Testis (tissue), 2 donors: Measurements from ENCODE around the gene SH3PXD2B.

Source experiments
- POLR2A ChIP-seq: fragments of 450-650 bp; IDR thresholded peaks from one replicate; pipeline ENCODE4 v1.6.1; 2017; ENCODE audit warnings: antibody characterized with exemption, mild to moderate bottlenecking, moderate library complexity
- TF ChIP-seq, protein P1 (sequence below), 3 experiments: fragments of 450-650 bp in 2 of 3; fragments of 200-600 bp in 1 of 3; sonication (generic) in 1 of 3; IDR thresholded peaks; one replicate each; pipeline ENCODE4 v1.5.1; 2016 to 2019; ENCODE audit warnings: antibody characterized with exemption in 3 of 3, mild to moderate bottlenecking in 2 of 3, moderate library complexity in 1 of 3

DNA sequence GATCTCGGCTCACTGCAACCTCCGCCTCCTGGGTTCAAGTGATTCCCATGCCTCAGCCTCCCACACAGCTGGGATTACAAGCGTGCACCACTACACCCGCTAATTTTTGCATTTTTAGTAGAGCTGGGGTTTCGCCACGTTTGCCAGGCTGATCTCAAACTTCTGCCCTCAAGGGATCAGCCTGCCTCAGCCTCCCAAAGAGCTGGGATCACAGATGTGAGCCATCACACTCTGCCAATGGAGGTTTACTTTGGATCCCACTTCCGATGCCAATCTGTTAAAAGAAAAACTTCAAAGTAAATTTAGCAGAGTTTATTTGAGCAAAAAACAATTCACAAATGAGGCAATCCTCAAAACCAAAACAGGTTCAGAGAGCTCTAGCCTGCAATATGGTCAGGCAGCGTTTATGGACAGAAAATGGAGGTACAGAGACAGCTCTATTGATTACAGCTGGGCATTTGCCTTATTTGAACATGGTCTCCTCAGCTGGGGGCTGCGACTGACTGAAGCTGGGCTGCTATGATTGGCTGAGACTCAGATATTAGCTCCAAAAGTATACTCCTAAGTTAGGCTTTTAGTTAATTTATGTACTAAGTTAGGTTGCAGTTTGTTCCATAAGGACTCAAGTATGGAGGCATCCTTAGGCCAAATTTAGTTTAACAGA, 152.1 kb downstream of the SH3PXD2B start:
- TF ChIP-seq, protein P1, sequence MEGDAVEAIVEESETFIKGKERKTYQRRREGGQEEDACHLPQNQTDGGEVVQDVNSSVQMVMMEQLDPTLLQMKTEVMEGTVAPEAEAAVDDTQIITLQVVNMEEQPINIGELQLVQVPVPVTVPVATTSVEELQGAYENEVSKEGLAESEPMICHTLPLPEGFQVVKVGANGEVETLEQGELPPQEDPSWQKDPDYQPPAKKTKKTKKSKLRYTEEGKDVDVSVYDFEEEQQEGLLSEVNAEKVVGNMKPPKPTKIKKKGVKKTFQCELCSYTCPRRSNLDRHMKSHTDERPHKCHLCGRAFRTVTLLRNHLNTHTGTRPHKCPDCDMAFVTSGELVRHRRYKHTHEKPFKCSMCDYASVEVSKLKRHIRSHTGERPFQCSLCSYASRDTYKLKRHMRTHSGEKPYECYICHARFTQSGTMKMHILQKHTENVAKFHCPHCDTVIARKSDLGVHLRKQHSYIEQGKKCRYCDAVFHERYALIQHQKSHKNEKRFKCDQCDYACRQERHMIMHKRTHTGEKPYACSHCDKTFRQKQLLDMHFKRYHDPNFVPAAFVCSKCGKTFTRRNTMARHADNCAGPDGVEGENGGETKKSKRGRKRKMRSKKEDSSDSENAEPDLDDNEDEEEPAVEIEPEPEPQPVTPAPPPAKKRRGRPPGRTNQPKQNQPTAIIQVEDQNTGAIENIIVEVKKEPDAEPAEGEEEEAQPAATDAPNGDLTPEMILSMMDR (IDR thresholded peaks at IDR 0.05): no peak
- TF ChIP-seq POLR2A: no peak
